ENCODE data around the gene ZMAT1.

The ZMAT1 gene

GRCh38 chrX:101931488-101932248 lies at the start of gene ZMAT1 (continued):
- TF ChIP-seq ZNF514 (tag by site-specific recombination; IDR thresholded peaks at IDR 0.05) (no peak), ZNF639 (tag by site-specific recombination; IDR thresholded peaks at IDR 0.05) (no peak), SP2 (tag by site-specific recombination; IDR thresholded peaks at IDR 0.05) (peak; percentile 79), ZNF26 (tag by site-specific recombination; IDR thresholded peaks at IDR 0.05) (no peak), ZBTB44 (tag by site-specific recombination; IDR thresholded peaks at IDR 0.05) (no peak), ZNF518A (tag by site-specific recombination; conservative IDR thresholded peaks at IDR 0.05; ENCODE audit: low read depth) (0 out of 2 replicates have a peak, but pooled peaks have one; percentile 11), GLI4 (tag by site-specific recombination; IDR thresholded peaks at IDR 0.05) (no peak)

- Histone ChIP-seq H3K36me3 (ENCODE audit: control insufficient read depth in 2 of 2, insufficient read depth in 1 of 2, low read length in 2 of 2) (no peaks in the 10 kb centered on the region), H3K9me3 (ENCODE audit: control insufficient read depth, insufficient read depth, low read depth, low read length) (no peaks in the 10 kb centered on the region; the same call in 1 of the 2 replicates), H3K4me1 (ENCODE audit: control insufficient read depth, insufficient read depth, low read length) (no peaks in the 10 kb centered on the region), H3K4me3 (ENCODE audit: low read depth, low read length) (no peak overlapping the region), H3K27ac (ENCODE audit: extremely low read depth, low read depth, low read length) (no peak overlapping the region)
- TF ChIP-seq TRIM28 (IDR thresholded peaks at IDR 0.05; ENCODE audit: borderline replicate concordance, low read length), result no peak
- no peak for TF ChIP-seq ZNF785 (tag by site-specific recombination; IDR thresholded peaks at IDR 0.05)
- TF ChIP-seq ZNF426 (tag by site-specific recombination; IDR thresholded peaks at IDR 0.05), result no peak
- TF ChIP-seq ZBTB20 (tag by site-specific recombination; IDR thresholded peaks at IDR 0.05), result no peak
- TF ChIP-seq ZNF121 (tag by site-specific recombination; IDR thresholded peaks at IDR 0.05), result no peak
- TF ChIP-seq ZNF398 (tag by site-specific recombination; IDR thresholded peaks at IDR 0.05), result no peak
- TF ChIP-seq SP7 (tag by site-specific recombination; IDR thresholded peaks at IDR 0.05), result no peak
- TF ChIP-seq ZNF292 (tag by site-specific recombination; IDR thresholded peaks at IDR 0.05; ENCODE audit: borderline replicate concordance, low read depth), result no peak
- no peak for TF ChIP-seq ZNF777 (tag by site-specific recombination; IDR thresholded peaks at IDR 0.05; ENCODE audit: borderline replicate concordance)
- no peak for TF ChIP-seq ZNF677 (tag by site-specific recombination; IDR thresholded peaks at IDR 0.05)
- no peak for TF ChIP-seq ZNF114 (tag by site-specific recombination; IDR thresholded peaks at IDR 0.05)
- no peak for TF ChIP-seq ZBTB17 (tag by site-specific recombination; IDR thresholded peaks at IDR 0.05)
- no peak for TF ChIP-seq ZSCAN18 (tag by site-specific recombination; IDR thresholded peaks at IDR 0.05)
- no peak for TF ChIP-seq BCL11B (tag by site-specific recombination; IDR thresholded peaks at IDR 0.05; ENCODE audit: low read depth)
- ChIA-PET CTCF (interaction anchor here (0.7 kb wide), 1 partner anchor 219 kb away, joined by 4 read pairs; no protein-coding TSS in a partner anchor), POLR2A (no interaction called here)
Measured at GRCh38 chrX:101977106-101977505, 45.3 kb upstream of the ZMAT1 start.

All from HEK293 (cell line).